NCI-H1694 treated with DMSO at 0.1 percent for 48 hours (cell line): Measurements from ENCODE around the gene TPST2.

Experiments
- DNase-seq: peaks from one replicate; lab custom pipeline; 2025; lab: John Stamatoyannopoulos, UW

The TPST2 gene

DNA sequence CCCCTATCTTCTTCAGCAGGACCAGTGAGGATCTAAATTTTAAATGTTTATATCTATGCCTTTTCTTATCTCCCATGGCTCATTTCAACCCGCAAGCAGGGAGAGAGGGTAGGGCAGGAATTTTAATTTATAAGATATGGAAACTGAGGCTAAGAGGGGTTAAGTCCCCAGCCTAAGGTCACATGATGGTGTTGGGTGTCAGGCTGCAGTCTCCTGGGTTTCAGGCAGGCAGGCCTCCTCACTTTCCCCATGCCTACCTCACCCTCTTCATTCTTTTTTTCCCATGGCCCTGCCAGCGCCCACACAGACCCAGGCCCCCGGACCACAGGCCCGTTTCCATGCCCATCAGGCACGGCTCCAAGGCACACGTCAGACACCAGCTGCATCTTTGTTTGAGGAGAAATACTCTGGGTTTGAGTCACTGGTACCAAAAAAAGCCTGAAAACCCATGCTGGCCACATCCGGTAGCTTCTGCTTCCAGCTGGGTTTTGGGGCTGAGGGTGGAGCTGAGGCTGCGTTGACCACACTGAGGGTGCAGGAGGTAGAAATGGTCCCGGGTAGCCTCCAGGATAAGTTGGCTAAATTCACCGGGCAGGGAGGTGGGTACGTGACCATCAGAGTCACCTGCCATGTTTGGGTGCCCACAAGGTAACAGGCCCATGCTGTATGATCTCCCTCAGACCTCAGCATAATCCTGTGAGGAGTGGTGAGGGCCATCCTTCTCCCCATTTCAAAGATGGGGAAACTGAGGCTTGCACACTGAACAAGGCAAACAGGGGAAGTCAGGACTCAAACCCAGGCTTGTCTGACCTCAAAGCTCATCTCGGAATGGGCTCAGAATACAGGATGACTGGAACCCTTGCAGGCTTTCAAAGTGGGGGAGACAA is 20.4 kb upstream of the TPST2 start:
- no peak for DNase-seq

DNA sequence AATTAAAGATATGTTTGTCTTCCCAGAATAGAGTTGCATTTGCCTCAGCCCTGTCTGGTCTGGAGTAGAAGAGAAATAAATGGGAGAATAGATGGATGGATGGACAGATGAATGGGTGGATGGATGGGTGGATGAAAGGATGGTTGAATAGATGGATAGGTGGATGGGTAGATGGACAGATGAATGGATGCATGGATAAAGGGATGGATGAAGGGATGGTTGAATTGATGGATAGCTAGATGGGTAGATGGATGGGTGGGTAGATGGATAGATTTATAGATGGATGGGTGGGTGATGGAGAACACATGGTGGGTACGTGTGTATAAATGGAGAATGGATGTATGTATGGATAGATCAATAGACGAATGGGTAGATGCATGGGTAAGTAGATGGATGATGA is 19.4 kb upstream of the TPST2 start:
- DNase-seq = no peak

DNA sequence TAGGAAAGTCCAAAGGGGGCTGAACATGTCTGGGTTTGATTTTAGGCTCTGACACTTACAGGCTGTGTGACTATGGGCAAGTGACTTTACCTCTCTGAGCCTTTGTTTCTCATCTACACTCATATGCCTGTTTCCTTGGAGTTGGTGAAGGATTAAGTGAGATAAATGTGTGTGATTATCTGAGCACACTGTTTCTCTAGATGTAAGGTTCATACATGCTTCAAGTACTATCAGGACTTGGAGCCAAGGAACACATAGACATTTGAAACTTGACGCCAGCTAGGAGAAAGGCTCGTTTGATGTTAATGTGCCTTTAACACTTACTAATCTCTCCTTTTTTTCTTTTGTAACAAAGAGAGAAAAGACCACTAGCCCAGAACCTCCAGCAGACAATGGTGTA is 18.2 kb upstream of the TPST2 start:
- no peak for DNase-seq

DNA sequence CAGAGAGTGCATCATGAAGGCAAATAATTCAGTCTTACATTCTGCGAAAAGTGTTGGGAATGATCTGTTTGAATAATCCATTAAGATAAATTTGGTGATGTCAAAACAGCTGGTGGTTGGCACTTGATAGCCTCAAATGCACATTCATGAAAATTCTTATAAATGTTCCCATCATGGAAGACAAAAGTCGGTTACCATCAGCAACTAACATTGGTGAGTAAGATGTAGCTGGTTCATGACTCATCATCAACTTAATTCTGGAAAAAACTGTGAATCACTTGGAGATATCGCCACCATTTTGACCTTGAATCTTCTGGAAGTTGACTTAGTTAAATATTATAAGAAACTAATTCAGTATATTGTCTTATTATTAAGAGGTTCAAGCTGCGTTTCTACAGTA is 16.7 kb upstream of the TPST2 start:
- no peak for DNase-seq

DNA sequence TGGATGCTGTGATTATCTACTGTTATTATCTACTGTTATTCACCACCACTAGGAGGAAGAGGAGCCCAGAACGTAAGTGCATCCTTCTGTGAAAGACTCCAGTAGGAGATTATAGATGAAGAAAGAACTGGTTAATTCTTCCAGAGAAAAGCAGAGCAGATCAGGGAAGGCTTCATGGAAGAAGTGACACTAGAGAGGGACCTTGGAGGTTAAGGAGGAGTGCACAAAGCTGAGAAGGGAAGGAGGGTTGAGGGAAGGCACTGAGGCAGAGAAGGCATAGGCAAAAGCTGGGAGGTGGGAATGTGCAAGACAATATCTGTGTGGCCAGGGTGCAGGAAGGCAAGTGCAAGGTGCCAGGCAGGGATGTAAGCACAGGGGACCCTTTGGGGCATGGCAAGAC is 14.4 kb upstream of the TPST2 start:
- no peak for DNase-seq

DNA sequence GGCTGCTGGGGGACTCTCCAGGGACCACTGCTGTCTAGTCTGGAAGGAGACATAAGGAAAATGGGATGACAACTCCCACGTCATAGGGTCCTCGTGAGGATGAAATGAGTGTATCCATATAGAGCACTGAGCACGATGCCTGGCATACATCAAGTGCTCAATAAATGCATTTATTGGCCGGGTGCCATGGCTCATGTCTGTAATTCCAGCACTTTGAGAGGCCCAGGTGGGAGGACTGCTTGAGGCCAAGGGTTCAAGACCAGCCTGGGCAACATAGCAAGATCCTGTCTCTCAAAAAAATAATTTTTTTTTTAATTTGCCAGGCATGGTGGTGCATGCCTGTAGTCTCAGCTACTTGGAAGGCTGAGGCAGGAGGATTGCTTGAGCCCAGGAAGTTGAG is 12.2 kb upstream of the TPST2 start:
- DNase-seq = no peak

DNA sequence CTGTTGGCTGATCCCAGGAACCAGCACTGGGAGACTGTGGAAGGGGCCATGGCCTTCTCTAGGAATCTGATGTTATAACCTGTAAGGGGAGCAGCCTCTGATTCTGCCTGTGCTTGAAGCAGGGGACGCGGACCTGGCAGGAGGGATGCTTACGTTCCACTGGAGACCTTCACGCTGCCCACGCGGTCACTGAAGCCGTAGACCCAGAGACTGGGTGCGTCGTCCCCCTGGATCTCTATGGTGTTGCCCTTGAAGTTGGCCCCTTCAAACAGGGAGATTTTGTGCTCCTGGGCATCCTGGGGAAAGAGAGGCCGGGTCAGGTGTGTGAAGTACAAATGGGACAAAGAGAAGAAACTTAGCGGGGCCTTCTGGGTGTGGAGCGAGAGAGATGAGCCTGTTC is 11.8 kb upstream of the TPST2 start:
- no peak for DNase-seq

DNA sequence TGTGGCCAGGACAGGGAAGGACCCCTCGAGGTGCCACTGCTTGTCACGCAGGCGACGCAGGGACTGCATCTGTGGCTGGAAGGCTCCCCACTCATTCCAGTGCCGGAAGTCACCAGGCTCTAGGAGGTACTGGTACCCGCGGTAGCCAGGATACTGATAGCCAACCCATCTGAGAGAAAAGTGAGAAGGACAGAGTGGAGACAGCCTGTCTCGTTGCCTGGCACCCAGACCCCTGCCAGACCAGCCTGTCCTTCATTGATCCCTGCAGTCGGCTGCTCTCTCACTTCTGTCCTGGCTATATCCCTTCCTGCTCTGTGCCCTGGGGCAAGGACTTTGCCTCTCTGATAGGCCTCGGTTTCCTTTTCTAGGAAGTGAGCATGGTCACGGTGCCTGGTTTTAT is 9.6 kb upstream of the TPST2 start:
- no peak for DNase-seq

DNA sequence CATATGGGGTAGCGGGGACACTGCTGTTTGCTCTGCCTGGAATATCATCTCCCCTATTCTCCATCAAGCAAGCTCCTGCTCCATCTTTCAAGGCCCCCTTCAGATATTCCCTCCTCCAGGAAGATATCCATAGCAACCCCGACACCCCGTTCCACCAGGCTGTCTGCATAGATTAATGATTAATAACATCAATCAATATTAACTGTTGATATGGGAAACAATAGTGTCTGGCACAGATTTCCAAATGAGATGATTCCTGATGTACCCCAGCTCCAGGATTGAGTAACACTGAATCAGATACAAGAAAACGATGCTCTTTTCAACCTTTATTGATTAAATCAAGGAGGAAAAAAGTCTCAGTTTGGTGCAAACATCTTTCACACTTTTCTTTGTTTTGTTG is 7.5 kb upstream of the TPST2 start:
- no peak for DNase-seq

DNA sequence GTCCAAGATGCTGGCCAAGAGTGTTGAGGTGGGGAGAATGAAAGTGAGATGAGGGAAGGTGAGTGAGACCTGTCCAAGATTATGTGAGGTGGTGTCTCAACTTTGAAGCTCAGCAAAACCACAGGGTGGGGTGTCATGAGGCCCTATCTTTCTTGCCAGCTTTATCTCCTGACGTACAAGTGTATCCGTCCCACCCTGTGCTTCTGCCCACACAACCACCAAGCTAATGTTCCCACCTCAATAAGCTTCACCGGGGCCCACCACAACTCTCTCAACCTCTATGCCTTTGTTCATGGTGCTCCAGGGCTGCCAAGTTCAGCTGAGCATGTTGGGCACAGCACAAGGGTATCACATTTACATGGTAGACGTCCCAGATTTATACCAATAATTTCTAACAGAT is 7.1 kb upstream of the TPST2 start:
- no peak for DNase-seq

DNA sequence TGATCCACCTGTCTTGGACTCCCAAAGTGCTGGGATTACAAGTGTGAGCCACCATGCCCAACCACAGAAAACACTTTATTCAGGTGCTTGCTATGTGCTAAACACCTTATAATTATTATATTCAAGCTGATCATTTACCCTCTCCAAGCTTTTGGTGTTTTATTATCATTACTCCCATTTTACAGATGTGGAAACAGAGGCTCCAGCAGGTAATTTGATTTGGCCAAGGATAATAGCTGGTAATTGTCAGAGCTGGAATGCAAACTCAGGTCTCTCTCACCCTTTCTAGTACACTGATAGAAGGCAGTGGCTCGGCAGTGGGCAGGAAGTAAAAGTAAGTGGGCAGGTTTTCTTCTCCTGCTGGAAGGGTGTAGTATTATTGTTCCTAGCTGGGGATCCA is 3.8 kb upstream of the TPST2 start:
- no peak for DNase-seq

DNA sequence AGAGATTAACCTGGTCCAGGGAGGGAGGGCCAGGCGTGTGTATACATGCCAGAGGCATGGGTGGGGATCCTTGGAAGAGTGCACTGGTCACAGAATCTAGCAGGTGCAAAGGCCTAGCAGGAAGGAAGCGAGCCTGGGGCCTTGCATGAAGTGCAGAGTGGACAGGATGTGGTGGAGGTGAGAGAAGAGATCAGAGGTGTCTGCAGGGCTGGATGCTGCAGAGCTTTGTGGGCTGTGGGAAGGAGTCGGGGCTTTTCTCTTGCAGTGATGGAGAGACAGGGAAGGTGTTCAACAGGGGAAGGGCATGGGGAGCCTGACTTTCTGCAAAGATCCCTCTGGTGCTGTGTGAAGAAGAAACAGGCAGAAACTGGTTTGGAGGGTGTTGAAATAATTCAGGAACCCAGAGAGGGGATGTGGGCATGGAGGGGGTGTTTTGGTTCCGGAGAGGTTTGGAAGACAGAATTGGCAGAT is 2.5 kb upstream of the TPST2 start:
- DNase-seq = no peak

DNA sequence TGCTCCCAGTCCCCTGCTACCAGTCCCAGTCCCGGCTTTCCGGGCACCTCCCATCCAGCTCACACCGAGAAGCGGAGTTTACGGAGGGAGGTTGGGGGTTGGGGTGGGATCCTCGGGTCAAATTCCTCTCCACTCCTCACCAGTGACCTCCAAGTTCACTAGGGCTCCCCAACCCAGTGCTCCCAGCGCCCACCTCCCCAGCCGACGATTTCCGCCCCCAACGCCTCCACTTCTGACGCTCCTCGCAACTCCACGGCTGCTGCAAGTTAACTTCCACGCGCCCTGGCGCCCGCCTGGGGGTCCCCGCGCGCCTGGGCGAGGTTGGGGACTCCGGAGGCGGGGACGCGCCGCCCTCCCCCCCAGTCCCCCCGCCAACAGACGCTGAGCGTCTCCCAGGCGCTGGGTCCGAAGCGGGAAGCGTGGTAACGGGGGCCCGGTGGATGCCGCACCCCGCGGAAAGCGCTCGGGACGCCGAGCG is 526 bp downstream of the TPST2 start:
- no peak for DNase-seq

DNA sequence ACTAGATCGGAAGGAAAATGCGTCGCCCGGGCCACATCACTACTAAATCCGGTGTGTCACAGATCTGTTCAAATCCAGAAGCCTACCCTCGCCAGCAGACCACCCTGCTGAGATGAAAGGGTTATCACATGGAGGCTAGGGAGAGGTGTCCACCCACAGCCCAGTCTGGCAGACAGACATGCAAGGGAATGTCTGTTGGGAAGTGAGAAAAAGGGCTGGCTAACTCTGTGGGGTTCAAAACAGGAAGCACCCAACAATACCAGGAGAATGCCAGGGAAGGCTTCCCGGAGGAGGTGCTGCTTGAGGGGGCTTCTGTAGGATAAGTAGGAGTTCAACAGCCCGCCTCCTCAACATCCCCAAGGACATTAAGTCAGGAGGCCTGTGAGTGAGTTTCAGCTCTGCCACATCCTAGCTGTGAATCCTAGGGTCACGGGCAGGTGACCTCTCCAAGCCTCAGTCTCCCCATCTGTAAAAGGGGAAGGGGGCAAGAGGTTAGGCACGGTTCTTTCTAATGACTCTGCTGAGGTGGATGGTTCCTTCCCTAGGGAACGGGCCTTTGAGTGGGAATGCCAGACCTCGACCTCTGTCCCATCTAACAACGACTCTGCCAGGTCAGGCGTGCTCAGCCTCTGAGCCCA is 1.1 kb downstream of the TPST2 start:
- DNase-seq = no peak

DNA sequence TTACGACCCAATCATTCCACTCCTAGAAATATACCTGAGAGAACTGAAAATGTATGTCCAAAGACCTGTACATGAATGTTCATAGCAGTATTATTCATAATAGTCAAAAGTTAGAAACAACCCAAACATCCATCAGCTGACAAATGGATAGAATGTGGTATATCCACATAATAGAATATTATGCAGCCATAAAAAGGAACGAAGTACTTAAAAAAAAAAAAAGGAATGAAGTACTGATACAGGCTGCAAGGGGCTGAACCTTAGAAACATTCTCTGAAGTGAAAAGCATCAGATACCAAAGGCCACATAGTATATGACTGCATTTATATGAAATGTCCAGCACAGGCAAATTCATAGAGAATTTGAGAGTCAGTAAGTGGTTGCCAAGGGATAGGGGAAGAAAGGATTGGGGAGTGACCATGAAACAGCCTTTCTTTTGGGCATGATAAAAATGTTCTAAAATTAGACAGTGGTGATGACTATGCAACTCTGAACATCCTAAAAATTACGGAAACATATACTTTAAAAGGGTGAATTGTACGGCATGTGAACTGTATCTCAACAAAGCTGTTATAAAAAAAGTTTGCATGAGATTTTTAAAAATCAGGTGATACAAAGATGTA is 1.8 kb downstream of the TPST2 start:
- DNase-seq = no peak

DNA sequence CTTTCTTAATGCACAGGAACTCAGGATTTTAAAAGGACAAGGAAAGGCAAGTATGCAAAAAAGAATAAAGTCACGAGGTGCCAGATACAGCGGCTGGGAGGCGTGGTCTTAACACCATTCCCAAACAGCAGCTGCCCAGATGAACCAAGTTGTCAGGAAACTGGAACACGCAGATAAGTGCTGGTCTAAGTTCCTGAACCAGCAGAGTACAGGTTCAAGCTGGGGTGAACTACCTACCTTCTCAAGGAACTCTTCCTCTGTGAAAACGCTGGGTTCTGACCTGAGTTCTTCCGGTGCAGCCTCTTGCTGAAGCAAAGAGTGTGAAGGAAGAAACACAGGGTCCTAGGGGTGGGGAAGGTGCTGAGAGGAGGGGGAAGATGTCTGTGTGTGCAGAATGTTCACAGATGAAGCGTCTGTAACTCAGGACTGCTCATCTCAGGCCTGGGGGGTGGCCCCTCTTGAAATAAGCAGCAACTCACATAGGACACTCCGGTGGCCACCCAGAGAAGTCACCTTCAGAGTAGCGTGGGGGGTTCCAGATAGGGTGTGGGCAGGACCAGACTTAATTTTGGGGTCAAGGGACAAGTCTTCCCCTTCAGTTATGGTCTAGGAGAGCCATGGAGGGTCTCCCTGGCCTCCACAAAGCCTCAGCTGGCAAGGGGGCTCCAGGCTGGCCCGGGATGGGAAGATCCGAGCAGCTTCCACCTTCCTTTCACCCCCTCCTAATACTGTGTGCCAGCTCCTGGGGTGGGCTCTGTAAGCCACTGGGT is 3.2 kb downstream of the TPST2 start:
- no peak for DNase-seq

DNA sequence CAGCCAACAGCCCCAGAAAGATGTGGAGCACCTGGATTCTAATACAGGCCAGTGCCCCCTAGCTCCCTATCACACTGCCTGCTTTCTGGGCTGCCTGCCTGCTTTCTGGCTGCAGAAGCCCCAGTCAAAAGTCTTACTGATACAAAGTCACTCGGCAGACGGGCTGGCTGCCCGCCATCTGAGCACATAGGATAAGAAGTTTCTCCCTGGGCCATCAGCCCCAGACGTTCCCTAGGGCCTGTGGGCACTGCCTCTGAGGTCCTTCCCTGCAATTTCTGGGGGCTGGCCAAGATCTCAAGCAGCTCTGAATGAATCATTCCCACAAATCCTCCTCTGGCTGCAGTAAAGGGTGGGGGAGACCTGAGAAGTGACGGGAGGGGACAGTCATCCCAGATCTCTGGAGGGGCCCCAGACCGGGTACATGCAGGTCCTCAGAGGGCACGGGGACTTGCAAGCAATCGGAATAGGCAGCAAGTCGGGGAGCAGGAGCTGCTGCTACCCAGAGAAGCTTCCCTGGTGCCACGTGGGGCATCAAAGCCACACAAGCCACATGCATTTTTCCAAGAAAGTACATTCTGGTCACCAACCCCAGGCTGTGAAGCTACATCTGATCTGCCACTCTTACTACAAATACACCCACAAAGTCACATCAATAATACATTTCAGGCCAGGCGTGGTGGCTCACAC is 4.7 kb downstream of the TPST2 start:
- no peak for DNase-seq

DNA sequence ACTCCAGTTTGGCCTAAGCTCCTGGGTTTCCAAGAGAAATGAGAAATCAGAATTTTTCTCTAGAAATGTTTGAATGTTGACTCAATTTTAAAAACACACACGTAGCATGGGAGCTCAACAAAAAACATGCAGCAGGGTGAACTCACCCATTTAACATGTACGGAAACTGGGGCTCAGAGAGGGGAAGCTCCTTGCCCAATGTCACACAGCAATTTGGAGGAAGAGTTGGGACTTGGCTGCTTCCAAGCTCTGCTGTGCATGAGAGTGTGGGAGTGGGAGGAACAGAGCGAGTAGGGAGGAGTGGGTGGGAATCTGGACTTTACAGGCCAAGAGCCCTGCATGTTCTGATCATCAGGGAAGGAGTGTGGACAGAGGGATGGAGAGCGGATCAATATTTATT is 5.9 kb downstream of the TPST2 start:
- no peak for DNase-seq

DNA sequence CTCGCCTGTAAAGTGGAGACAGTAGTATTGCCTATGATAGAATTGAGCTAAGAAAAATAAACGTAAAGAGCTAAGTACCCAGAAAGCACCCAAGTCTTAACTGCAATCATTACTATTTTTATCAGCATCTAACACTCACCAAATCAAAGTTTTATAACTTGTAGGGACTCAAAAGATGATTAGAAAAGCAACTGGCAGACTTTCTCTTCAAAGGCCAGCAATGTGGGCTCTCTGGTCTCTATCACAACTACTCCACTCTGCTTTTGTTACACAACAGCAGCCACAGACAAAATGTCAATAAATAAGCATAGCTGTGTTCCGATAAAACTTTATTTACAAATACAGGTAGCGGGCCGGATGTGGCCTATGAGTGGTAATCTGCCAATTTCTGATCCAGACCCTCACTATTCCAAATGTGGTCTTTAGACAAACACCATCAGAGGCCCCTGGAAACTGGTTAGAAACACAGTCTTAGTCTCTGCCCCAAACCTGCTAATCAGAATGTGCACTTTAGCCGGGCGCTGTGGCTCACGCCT is 8.2 kb downstream of the TPST2 start:
- no peak for DNase-seq

DNA sequence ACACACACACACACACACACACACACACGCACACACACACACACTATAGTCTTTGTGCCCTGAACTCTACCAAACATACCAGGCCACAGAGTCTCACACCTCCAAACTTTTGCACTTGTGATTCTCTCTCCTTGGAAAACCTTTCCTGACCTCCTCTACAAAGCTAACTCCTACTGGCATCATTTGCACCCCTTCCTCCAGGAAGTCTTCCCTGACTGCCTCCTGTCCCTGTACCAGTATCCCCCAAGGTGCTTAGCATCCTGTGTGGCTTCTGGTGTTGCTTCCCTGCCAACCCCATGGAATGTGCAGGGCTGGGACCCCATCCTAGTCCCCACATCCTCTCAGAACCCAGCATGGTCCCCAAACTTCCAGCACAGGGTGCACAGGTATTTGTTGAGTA is 8.9 kb downstream of the TPST2 start:
- DNase-seq = no peak

DNA sequence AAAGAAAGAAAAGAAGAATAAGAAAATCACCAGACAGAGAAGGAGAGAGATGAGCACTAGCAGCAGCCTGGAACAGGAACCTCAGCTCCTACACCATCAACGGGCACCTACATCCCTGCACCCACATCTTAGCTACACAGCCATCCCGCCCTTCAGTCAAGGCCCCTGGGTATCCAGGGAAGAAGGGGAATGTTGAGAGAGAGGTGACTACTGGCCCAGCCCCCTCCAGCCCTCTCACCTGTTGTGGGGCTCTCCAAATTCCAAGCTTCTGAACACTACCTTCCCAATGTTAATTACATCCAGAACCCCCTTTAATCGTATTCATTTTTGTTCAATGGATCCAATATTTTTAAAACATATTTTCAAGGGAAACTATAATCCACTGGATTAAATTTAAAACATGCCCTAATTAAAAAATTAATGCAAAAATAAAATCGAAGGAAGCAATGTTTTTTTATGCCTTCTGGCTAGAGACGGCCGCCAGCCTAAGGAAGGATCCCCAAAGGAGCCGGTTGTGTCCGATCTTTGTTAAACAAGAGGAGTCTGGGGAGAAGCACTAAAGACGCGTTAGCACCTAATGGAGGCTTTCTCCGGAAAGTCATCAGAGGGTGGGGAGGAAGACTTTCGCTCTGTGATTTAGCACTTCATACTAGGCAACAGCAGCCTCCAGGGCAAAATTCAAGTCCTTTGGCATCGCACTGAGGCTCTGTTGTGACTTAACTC is 9.5 kb downstream of the TPST2 start:
- no peak for DNase-seq
